ENCODE results near the gene RAB14.

The RAB14 gene

DNA sequence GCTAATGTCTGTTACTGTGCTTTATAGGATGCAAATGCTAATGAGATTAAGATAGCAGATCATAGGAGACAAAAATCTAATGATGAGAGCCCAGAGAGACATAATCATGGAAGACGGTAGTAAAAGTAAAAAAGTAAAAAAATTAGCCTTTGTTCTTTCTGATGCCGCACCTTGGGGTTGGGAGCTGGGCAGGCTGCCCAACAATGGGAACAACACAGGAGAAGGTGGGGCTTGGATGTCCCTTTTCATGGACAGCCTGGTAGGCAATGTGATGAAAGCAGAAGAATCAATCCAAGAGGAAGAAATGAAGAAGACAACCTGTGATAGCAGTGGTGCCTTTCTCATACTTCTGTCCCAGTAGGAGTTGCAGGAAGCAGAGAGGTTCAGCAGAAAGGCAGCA, 57.2 kb downstream of the RAB14 start:
- TF ChIP-seq, protein P1, sequence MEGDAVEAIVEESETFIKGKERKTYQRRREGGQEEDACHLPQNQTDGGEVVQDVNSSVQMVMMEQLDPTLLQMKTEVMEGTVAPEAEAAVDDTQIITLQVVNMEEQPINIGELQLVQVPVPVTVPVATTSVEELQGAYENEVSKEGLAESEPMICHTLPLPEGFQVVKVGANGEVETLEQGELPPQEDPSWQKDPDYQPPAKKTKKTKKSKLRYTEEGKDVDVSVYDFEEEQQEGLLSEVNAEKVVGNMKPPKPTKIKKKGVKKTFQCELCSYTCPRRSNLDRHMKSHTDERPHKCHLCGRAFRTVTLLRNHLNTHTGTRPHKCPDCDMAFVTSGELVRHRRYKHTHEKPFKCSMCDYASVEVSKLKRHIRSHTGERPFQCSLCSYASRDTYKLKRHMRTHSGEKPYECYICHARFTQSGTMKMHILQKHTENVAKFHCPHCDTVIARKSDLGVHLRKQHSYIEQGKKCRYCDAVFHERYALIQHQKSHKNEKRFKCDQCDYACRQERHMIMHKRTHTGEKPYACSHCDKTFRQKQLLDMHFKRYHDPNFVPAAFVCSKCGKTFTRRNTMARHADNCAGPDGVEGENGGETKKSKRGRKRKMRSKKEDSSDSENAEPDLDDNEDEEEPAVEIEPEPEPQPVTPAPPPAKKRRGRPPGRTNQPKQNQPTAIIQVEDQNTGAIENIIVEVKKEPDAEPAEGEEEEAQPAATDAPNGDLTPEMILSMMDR (conservative IDR thresholded peaks at IDR 0.05; ENCODE audit: low read depth, low read length), result no peak
- Histone ChIP-seq H3K4me3 (IDR thresholded peaks at IDR 0.05; ENCODE audit: insufficient read depth, low read depth, low read length) (no peak overlapping the region), H2AFZ (ENCODE audit: low read depth) (no peak overlapping the region), H3K27me3 (ENCODE audit: insufficient read depth, low read depth) (no peaks in the 10 kb centered on the region), H3K27ac (no peak overlapping the region), H3K9ac (no peak overlapping the region), H3K4me1 (ENCODE audit: low read depth, poor library complexity, severe bottlenecking) (no peaks in the 10 kb centered on the region), H3K4me2 (no peak overlapping the region), H3K79me2 (ENCODE audit: insufficient read depth, low read depth) (no peaks in the 10 kb centered on the region), H4K20me1 (ENCODE audit: insufficient read depth) (no peaks in the 10 kb centered on the region), H3K36me3 (ENCODE audit: insufficient read depth) (peaks cover 9% of the 10 kb centered on the region; the same call in 1 of the 2 replicates)

DNA sequence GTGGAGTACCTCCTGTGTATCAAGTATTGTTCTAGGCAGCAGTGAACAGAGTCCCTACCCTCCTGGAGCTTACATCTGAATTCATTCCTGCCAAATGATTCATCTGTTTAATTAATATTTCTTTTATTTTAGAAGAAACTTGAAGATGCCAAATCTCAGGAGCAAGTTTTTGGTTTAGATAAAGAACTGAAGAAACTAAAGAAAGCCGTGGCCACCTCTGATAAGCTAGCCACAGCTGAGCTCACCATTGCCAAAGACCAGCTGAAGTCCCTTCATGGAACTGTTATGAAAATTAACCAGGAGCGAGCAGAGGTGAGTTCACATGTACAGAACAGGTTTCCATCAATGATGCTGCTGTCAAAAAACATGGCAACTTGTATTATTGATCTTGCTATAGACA, 57.9 kb downstream of the RAB14 start:
- Histone ChIP-seq H3K4me3 (IDR thresholded peaks at IDR 0.05; ENCODE audit: insufficient read depth, low read depth, low read length) (no peak overlapping the region), H3K4me2 (no peak overlapping the region), H3K27ac (no peak overlapping the region), H3K36me3 (ENCODE audit: insufficient read depth) (peaks cover 9% of the 10 kb centered on the region; the same call in 1 of the 2 replicates), H3K27me3 (ENCODE audit: insufficient read depth, low read depth) (no peaks in the 10 kb centered on the region), H3K79me2 (ENCODE audit: insufficient read depth, low read depth) (no peaks in the 10 kb centered on the region), H3K4me1 (ENCODE audit: low read depth, poor library complexity, severe bottlenecking) (no peaks in the 10 kb centered on the region), H4K20me1 (ENCODE audit: insufficient read depth) (no peaks in the 10 kb centered on the region), H3K9ac (no peak overlapping the region), H2AFZ (ENCODE audit: low read depth) (no peak overlapping the region)
- TF ChIP-seq, protein P1 (conservative IDR thresholded peaks at IDR 0.05; ENCODE audit: low read depth, low read length), result no peak

DNA sequence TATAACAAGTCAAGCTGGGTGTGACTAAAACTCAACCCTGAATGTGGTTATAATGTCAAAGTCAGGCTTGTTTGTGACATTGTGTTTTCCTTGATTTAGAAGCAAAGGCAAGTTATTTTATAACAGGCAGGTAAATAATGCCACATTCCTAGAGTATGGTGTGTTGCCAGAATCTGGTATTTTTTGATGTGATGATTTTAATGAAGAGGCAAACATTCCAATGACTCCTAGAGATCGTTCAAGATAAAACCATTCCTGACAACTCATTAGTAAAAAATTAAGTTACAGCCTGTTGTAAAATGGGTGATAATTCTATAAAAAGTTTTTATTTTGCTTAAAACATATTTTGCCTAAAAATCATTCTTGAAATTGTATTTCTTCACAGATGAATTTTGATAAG, 60.0 kb downstream of the RAB14 start:
- no peak overlapping the region for H3K4me3 ChIP-seq (IDR thresholded peaks at IDR 0.05; ENCODE audit: insufficient read depth, low read depth, low read length)
- H3K79me2 ChIP-seq (ENCODE audit: insufficient read depth, low read depth), result no peaks in the 10 kb centered on the region
- H3K9ac ChIP-seq, result no peak overlapping the region
- H4K20me1 ChIP-seq (ENCODE audit: insufficient read depth), result no peaks in the 10 kb centered on the region
- H3K27me3 ChIP-seq (ENCODE audit: insufficient read depth, low read depth), result no peaks in the 10 kb centered on the region
- H3K4me1 ChIP-seq (ENCODE audit: low read depth, poor library complexity, severe bottlenecking), result no peaks in the 10 kb centered on the region
- H3K27ac ChIP-seq, result no peak overlapping the region
- H3K36me3 ChIP-seq (ENCODE audit: insufficient read depth), result peaks cover 9% of the 10 kb centered on the region; the same call in 1 of the 2 replicates
- TF ChIP-seq, protein P1 (conservative IDR thresholded peaks at IDR 0.05; ENCODE audit: low read depth, low read length), result no peak
- H3K4me2 ChIP-seq, result no peak overlapping the region
- H2AFZ ChIP-seq (ENCODE audit: low read depth), result no peak overlapping the region

DNA sequence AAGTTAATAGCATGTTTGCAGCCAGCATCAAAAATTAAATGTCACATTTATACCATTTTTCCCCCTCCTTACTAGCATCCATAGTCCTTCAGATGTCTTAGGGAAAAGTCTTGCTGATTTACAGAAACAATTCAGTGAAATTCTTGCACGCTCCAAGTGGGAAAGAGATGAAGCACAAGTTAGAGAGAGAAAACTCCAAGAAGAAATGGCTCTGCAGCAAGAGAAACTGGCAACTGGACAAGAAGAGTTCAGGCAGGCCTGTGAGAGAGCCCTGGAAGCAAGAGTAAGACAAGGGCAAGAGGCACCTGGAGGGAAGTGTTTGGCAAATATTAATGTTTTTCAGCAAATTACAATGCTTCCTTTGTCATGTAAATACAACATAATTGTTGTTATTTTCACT, 60.4 kb downstream of the RAB14 start:
- H3K27me3 ChIP-seq (ENCODE audit: insufficient read depth, low read depth), result no peaks in the 10 kb centered on the region
- no peak overlapping the region for H3K4me2 ChIP-seq
- no peaks in the 10 kb centered on the region for H4K20me1 ChIP-seq (ENCODE audit: insufficient read depth)
- H3K27ac ChIP-seq, result no peak overlapping the region
- TF ChIP-seq, protein P1 (conservative IDR thresholded peaks at IDR 0.05; ENCODE audit: low read depth, low read length), result no peak
- no peak overlapping the region for H2AFZ ChIP-seq (ENCODE audit: low read depth)
- peaks cover 9% of the 10 kb centered on the region; the same call in 1 of the 2 replicates for H3K36me3 ChIP-seq (ENCODE audit: insufficient read depth)
- H3K9ac ChIP-seq, result no peak overlapping the region
- H3K79me2 ChIP-seq (ENCODE audit: insufficient read depth, low read depth), result no peaks in the 10 kb centered on the region
- H3K4me3 ChIP-seq (IDR thresholded peaks at IDR 0.05; ENCODE audit: insufficient read depth, low read depth, low read length), result no peak overlapping the region
- H3K4me1 ChIP-seq (ENCODE audit: low read depth, poor library complexity, severe bottlenecking), result no peaks in the 10 kb centered on the region
